K562 (cell line): Measurements from ENCODE around the gene EXOC2. TPM values are rescaled to one million over a fixed set of nuclear protein-coding genes. Genes with fewer than 3 reads are reported as not detected.

Experiments
- ATAC-seq: fragments of 200-7000 bp; cut with Tn5 transposase; 3 replicates; pipeline ENCODE4 v1.9.1; 2020; ENCODE audit warnings: moderate library complexity
- BruUV-seq: library from RNA; stranded (reverse); fragments of 400-500 nt; replicated peaks from 2 replicates; lab custom pipeline; 2021; lab: Mats Ljungman, UMichigan
- CTCF ChIA-PET: fragments of 300-600 bp; formaldehyde crosslinking; extraction: SDS; loops from one replicate; lab custom pipeline; 2021; ENCODE audit warnings: low intra/inter-chr PET ratio; lab: Yijun Ruan, JAX
- POLR2A ChIA-PET: fragments of 300-600, 350-650 bp; sonication (Branson Sonifier 250); formaldehyde crosslinking; extraction: SDS; loops from one replicate; lab custom pipeline; 2021; ENCODE audit warnings: antibody characterized with exemption, inconsistent platforms; lab: Yijun Ruan, JAX
- DNase-seq, 4 experiments: peaks; one replicate each; pipeline versions ENCODE4 v3.0.0 to v3.0.0-alpha.2; 2011 to 2018; ENCODE audit warnings: low spot score in 3 of 4, mixed read lengths in 3 of 4; ENCODE audit errors: extremely low read depth in 1 of 4
- FAIRE-seq: peaks from 2 replicates; lab custom pipeline; 2011; peaks lifted over from hg19 to GRCh38; lab: Jason Lieb, UNC
- H2AFZ ChIP-seq: 2 replicates; pipeline ENCODE4 v1.6.0; 2011; ENCODE audit warnings: low read depth, low read length, control low read depth, inconsistent platforms
- H3K27ac ChIP-seq: fragments of 200-600 bp; 3 replicates; pipeline ENCODE4 v1.8.0; 2011; ENCODE audit warnings: low read depth, mild to moderate bottlenecking, control low read depth, inconsistent platforms, low read length, moderate library complexity, mixed read lengths; ENCODE audit errors: extremely low read depth
- H3K27me3 ChIP-seq, 2 experiments: fragments of 300-600 bp in 1 of 2; 2 replicates in 1 of 2; 3 replicates in 1 of 2; pipeline versions ENCODE4 v1.6.0 to v1.8.0; 2011; ENCODE audit warnings: inconsistent platforms in 2 of 2, low read length in 2 of 2, mild to moderate bottlenecking in 1 of 2, mixed read lengths in 1 of 2, moderate library complexity in 1 of 2; ENCODE audit not compliant: control insufficient read depth in 2 of 2, insufficient read depth in 2 of 2
- H3K36me3 ChIP-seq: fragments of 300-600 bp; 3 replicates; pipeline ENCODE4 v1.8.0; 2011; ENCODE audit warnings: mild to moderate bottlenecking, low read length, inconsistent platforms; ENCODE audit not compliant: control insufficient read depth, insufficient read depth
- H3K4me1 ChIP-seq, 2 experiments: fragments of 200-600 bp in 1 of 2; replicated peaks in 1 of 2; 2 replicates in 1 of 2; 3 replicates in 1 of 2; pipeline versions ENCODE4 v1.5.1 to v1.8.0; 2011; ENCODE audit warnings: inconsistent platforms in 2 of 2, low read length in 2 of 2, mild to moderate bottlenecking in 1 of 2, mixed read lengths in 1 of 2, moderate library complexity in 1 of 2; ENCODE audit not compliant: control insufficient read depth in 2 of 2, insufficient read depth in 2 of 2
- H3K4me2 ChIP-seq: 2 replicates; pipeline ENCODE4 v1.6.1; 2011; ENCODE audit warnings: low read length, control low read depth, inconsistent platforms, mixed read lengths; ENCODE audit not compliant: insufficient read depth
- H3K4me3 ChIP-seq: fragments of 200-600 bp; sonication (generic), shearing (Covaris generic); 2 replicates; pipeline ENCODE4 v1.5.1; 2016; ENCODE audit warnings: control low read depth, inconsistent platforms
- H3K79me2 ChIP-seq: fragments of 200-600 bp; 3 replicates; pipeline ENCODE4 v1.8.0; 2011; ENCODE audit warnings: low read length, inconsistent platforms; ENCODE audit not compliant: control insufficient read depth, insufficient read depth
- H3K9ac ChIP-seq, 2 experiments: 2 replicates each; pipeline versions ENCODE4 v1.6.0 to v1.6.1; 2011; ENCODE audit warnings: low read depth in 2 of 2, low read length in 2 of 2, control low read depth in 1 of 2, inconsistent platforms in 1 of 2, mild to moderate bottlenecking in 1 of 2, mixed read lengths in 1 of 2; ENCODE audit not compliant: insufficient read depth in 1 of 2
- H3K9me1 ChIP-seq: one replicate; pipeline ENCODE4 v1.6.0; 2011; ENCODE audit warnings: inconsistent platforms, mild to moderate bottlenecking, low read length, moderate library complexity; ENCODE audit not compliant: control insufficient read depth, insufficient read depth
- H3K9me3 ChIP-seq: replicated peaks from 2 replicates; pipeline ENCODE4 v1.5.1; 2011; ENCODE audit warnings: low read depth, low read length, inconsistent platforms; ENCODE audit not compliant: control insufficient read depth, insufficient read depth
- H4K20me1 ChIP-seq: replicated peaks from 2 replicates; pipeline ENCODE4 v1.6.1; 2011; ENCODE audit warnings: low read length, inconsistent platforms, mixed read lengths; ENCODE audit not compliant: control insufficient read depth, insufficient read depth
- EGR1 ChIP-seq: fragments of 450-650 bp; conservative IDR thresholded peaks from 2 replicates; pipeline ENCODE4 v1.6.1; 2017; ENCODE audit warnings: mild to moderate bottlenecking
- ETV1 ChIP-seq: fragments of 450-650 bp; conservative IDR thresholded peaks from 2 replicates; pipeline ENCODE4 v1.6.1; 2016; ENCODE audit warnings: missing genetic modification characterization, control low read depth, low read depth, missing compliant biosample characterization
- HDAC2 ChIP-seq: fragments of 450-650 bp; IDR thresholded peaks from 2 replicates; pipeline ENCODE4 v1.6.1; 2016; ENCODE audit warnings: mild to moderate bottlenecking
- HNRNPLL ChIP-seq: fragments of 200-400 bp; formaldehyde crosslinking; IDR thresholded peaks from 2 replicates; pipeline ENCODE4 v1.6.1; 2017; ENCODE audit warnings: low read length, low read depth, mild to moderate bottlenecking; ENCODE audit not compliant: poor library complexity, severe bottlenecking
- MEF2A ChIP-seq: IDR thresholded peaks from 2 replicates; pipeline ENCODE4 v1.6.1; 2011; ENCODE audit warnings: low read depth, mild to moderate bottlenecking, low read length, moderate library complexity; ENCODE audit not compliant: control insufficient read depth
- PHF21A ChIP-seq: fragments of 450-650 bp; IDR thresholded peaks from 2 replicates; pipeline ENCODE4 v1.6.1; 2017; ENCODE audit warnings: low read depth, borderline replicate concordance
- RB1 ChIP-seq: fragments of 450-650 bp; IDR thresholded peaks from 2 replicates; pipeline ENCODE4 v1.6.1; 2017; ENCODE audit warnings: low read depth, mild to moderate bottlenecking
- SOX6 ChIP-seq: fragments of 450-650 bp; IDR thresholded peaks from 2 replicates; pipeline ENCODE4 v1.6.1; 2014; ENCODE audit warnings: mild to moderate bottlenecking
- TCF7L2 ChIP-seq: fragments of 150-350 bp; IDR thresholded peaks from 2 replicates; pipeline ENCODE4 v1.6.1; 2016; ENCODE audit warnings: low read depth, mild to moderate bottlenecking, low read length, moderate library complexity
- TRIM28 ChIP-seq: fragments of 450-650 bp; IDR thresholded peaks from 2 replicates; pipeline ENCODE4 v1.6.1; 2017
- ZFP1 ChIP-seq: fragments of 450-650 bp; formaldehyde crosslinking; IDR thresholded peaks from 2 replicates; pipeline ENCODE4 v1.4.0; 2020; ENCODE audit warnings: mild to moderate bottlenecking, mixed read lengths
- ZNF224 ChIP-seq: sonication (generic); formaldehyde crosslinking; IDR thresholded peaks from 2 replicates; pipeline ENCODE4 v1.8.0; 2022; ENCODE audit warnings: mild to moderate bottlenecking, missing genetic modification reagents
- ZNF239 ChIP-seq: fragments of 250-450 bp; sonication (Bioruptor Pico); IDR thresholded peaks from 2 replicates; pipeline ENCODE4 v1.4.0; 2020; ENCODE audit warnings: mild to moderate bottlenecking
- WGBS: fragments of 100-300 bp; shearing (Covaris generic); methylation state at CpG from one replicate; pipeline ENCODE4 v1.1.6; 2016; ENCODE audit warnings: low coverage, mixed read lengths; ENCODE audit not compliant: insufficient coverage; ENCODE audit errors: missing lambda C conversion rate; 5-methylcytosine and 5-hydroxymethylcytosine counted together
- in situ Hi-C: fragments of 300-500 bp; cut with MboI; formaldehyde crosslinking; loops from 4 replicates; pipeline ENCODE4 v1.15.0; 2018; ENCODE audit warnings: inconsistent platforms, mixed read lengths
- intact Hi-C: fragments of 100-400 bp; cut with micrococcal nuclease; formaldehyde crosslinking; loops from 2 replicates; pipeline ENCODE4 v1.14.2; 2022
- polyA plus RNA-seq, 8 experiments: library from polyadenylated mRNA; depleted of rRNA in 4 of 8; stranded (reverse) in 5 of 8; unstranded in 3 of 8; fragments of >200 nt; fragmentation: Nextera tagmentation in 2 of 8; fragmentation: Illumina TruSeq in 1 of 8; extraction: Ambion mirVana in 2 of 8; extraction: Trizol in 1 of 8; gene quantifications; 2 replicates each; pipeline versions ENCODE4 v1.2.1 to v1.2.3, GENCODE V29; 2011 to 2014; ENCODE audit warnings: inconsistent platforms in 1 of 8, missing spikeins in 1 of 8
- total RNA-seq, 7 experiments: library from RNA; depleted of rRNA in 6 of 7; stranded (reverse); fragments of >200 nt in 6 of 7; fragmentation: Illumina TruSeq in 2 of 7; extraction: Trizol in 2 of 7; gene quantifications; 2 replicates each; pipeline versions ENCODE4 v1.2.1 to v1.2.3, GENCODE V29; 2011 to 2021; ENCODE audit warnings: low replicate concordance in 1 of 7
- TF ChIP-seq, protein P1 (sequence below): fragments of 450-650 bp; formaldehyde crosslinking; IDR thresholded peaks from 2 replicates; pipeline ENCODE4 v1.4.0; 2020; ENCODE audit warnings: mild to moderate bottlenecking, moderate library complexity
- TF ChIP-seq, protein P2 (sequence below): fragments of 250-450 bp; sonication (Bioruptor Pico); IDR thresholded peaks from 2 replicates; pipeline ENCODE4 v1.8.0; 2022; ENCODE audit warnings: inconsistent platforms

EXOC2 gene
- total and polyA plus RNA-seq, 9 of the 15 experiments (the other 6 are each of a cell fraction or from before 2014, with no cell fraction given) = 12.2 to 30.2 (median 24.2) TPM

GRCh38 chr6:571892-572291, 121.0 kb downstream of the EXOC2 start:
- no peak overlapping the region for H3K4me2 ChIP-seq
- H3K4me3 ChIP-seq = no peak overlapping the region
- no peaks in the 10 kb centered on the region for H3K9me1 ChIP-seq
- no peaks in the 10 kb centered on the region for H4K20me1 ChIP-seq
- H3K27ac ChIP-seq = no peak overlapping the region
- H3K36me3 ChIP-seq = peaks cover 5% of the 10 kb centered on the region; the same call in 2 of the 3 replicates
- no peak overlapping the region for H2AFZ ChIP-seq
- in situ Hi-C loops (no loop called here), intact Hi-C loops (no loop called here)
- ChIA-PET CTCF (no interaction called here), POLR2A (no interaction called here)
- no peak for FAIRE-seq
- H3K9ac ChIP-seq = no peak overlapping the region
- H3K4me1 ChIP-seq = no peaks in the 10 kb centered on the region
- TF ChIP-seq HDAC2 (no peak), SOX6 (no peak)
- ATAC-seq = no peak
- WGBS = 78% methylated on average over 6 of the region's 6 CpGs
- no TSS peak for BruUV-seq
- H3K79me2 ChIP-seq = no peaks in the 10 kb centered on the region
- DNase-seq = no peak
- no peaks in the 10 kb centered on the region for H3K27me3 ChIP-seq
- H3K9me3 ChIP-seq = no peaks in the 10 kb centered on the region

DNA sequence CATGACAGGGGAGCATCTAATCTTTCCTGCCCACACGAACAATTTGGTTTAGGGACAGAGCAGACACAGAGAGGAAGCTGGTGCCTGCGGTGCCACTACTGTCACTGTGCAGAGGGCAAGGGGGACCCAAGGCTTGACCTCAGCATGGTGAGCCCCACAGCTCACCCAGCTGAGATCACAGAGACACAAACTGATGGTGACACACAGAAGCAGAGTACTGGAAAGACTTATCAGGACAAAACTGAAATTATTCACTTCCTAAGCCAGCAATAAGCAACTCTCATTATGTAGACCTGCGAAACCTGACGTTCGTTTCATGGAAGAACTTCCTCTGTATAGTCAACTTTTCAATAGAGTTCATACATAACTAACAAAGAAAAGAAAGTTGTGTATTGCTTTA, 122.1 kb downstream of the EXOC2 start:
- CTCF ChIA-PET = no interaction called here
- BruUV-seq = no TSS peak
- Histone ChIP-seq H3K4me1 (no peaks in the 10 kb centered on the region), H3K79me2 (no peaks in the 10 kb centered on the region), H3K4me2 (no peak overlapping the region), H3K9ac (no peak overlapping the region), H3K27ac (no peak overlapping the region), H3K36me3 (peaks cover 5% of the 10 kb centered on the region; the same call in 2 of the 3 replicates), H4K20me1 (no peaks in the 10 kb centered on the region), H3K9me3 (no peaks in the 10 kb centered on the region), H2AFZ (no peak overlapping the region), H3K4me3 (no peak overlapping the region), H3K27me3 (no peaks in the 10 kb centered on the region), H3K9me1 (no peaks in the 10 kb centered on the region)
- POLR2A ChIA-PET = no interaction called here
- no peak for DNase-seq
- no peak for FAIRE-seq
- ATAC-seq = no peak
- intact Hi-C loops = no loop called here
- in situ Hi-C loops = no loop called here
- WGBS = 84% methylated on average over 5 of the region's 5 CpGs
- TF ChIP-seq ZNF224 (no peak), TCF7L2 (no peak), RB1 (no peak), ZFP1 (CRISPR knock-in tag) (no peak), EGR1 (no peak), ZNF239 (CRISPR knock-in tag) (no peak), MEF2A (no peak), TRIM28 (no peak), PHF21A (no peak), HNRNPLL (no peak), ETV1 (tag) (no peak)
- TF ChIP-seq, protein P1, sequence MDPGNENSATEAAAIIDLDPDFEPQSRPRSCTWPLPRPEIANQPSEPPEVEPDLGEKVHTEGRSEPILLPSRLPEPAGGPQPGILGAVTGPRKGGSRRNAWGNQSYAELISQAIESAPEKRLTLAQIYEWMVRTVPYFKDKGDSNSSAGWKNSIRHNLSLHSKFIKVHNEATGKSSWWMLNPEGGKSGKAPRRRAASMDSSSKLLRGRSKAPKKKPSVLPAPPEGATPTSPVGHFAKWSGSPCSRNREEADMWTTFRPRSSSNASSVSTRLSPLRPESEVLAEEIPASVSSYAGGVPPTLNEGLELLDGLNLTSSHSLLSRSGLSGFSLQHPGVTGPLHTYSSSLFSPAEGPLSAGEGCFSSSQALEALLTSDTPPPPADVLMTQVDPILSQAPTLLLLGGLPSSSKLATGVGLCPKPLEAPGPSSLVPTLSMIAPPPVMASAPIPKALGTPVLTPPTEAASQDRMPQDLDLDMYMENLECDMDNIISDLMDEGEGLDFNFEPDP (CRISPR knock-in tag) = no peak
- TF ChIP-seq, protein P2, sequence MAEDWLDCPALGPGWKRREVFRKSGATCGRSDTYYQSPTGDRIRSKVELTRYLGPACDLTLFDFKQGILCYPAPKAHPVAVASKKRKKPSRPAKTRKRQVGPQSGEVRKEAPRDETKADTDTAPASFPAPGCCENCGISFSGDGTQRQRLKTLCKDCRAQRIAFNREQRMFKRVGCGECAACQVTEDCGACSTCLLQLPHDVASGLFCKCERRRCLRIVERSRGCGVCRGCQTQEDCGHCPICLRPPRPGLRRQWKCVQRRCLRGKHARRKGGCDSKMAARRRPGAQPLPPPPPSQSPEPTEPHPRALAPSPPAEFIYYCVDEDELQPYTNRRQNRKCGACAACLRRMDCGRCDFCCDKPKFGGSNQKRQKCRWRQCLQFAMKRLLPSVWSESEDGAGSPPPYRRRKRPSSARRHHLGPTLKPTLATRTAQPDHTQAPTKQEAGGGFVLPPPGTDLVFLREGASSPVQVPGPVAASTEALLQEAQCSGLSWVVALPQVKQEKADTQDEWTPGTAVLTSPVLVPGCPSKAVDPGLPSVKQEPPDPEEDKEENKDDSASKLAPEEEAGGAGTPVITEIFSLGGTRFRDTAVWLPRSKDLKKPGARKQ = no peak
